T47D (cell line): ENCODE results near the gene KAT6B.
"Not testable (repeated sequence)": the region's sequence is repeated elsewhere in the genome, so short reads cannot be mapped to it uniquely, and the experiment has no call there.

Experiments
- DNase-seq, 2 experiments: peaks; one replicate each; pipeline versions ENCODE4 v3.0.0 to v3.0.0-alpha.2; 2011 to 2012; ENCODE audit warnings: low read depth in 1 of 2, low spot score in 1 of 2
- JUND ChIP-seq: IDR thresholded peaks from 2 replicates; pipeline ENCODE4 v1.6.1; 2012; ENCODE audit warnings: low read depth
- in situ Hi-C: cut with HindIII; loops from 2 replicates; pipeline ENCODE4 v1.10.0; 2016; ENCODE audit warnings: low sequenced_read_pairs, low pct_unique_long_range_greater_than_20kb

The KAT6B gene

GRCh38 chr10:74906611-74907198, 80.3 kb downstream of the KAT6B start:
- no peak for TF ChIP-seq JUND
- DNase-seq, result no peak
- in situ Hi-C loops, result no loop called here

- in situ Hi-C loops, result no loop called here
- no peak for TF ChIP-seq JUND
- DNase-seq, result no peak
Observed at GRCh38 chr10:74909670-74910069, 83.3 kb downstream of the KAT6B start.

GRCh38 chr10:74910241-74910975, 84.0 kb downstream of the KAT6B start:
- in situ Hi-C loops, result no loop called here
- TF ChIP-seq JUND, result no peak
- no peak for DNase-seq

GRCh38 chr10:74910976-74911350, 84.6 kb downstream of the KAT6B start:
- TF ChIP-seq JUND, result no peak
- in situ Hi-C loops, result no loop called here
- no peak for DNase-seq

GRCh38 chr10:74912182-74912581, 85.8 kb downstream of the KAT6B start:
- in situ Hi-C loops, result no loop called here
- no peak for DNase-seq
- no peak for TF ChIP-seq JUND

GRCh38 chr10:74912682-74913081, 86.3 kb downstream of the KAT6B start:
- TF ChIP-seq JUND, result no peak
- no peak for DNase-seq
- in situ Hi-C loops, result no loop called here

GRCh38 chr10:74913377-74913979, 87.1 kb downstream of the KAT6B start:
- no peak for TF ChIP-seq JUND
- in situ Hi-C loops, result no loop called here
- no peak for DNase-seq

- no peak for DNase-seq
- in situ Hi-C loops, result no loop called here
- TF ChIP-seq JUND, result no peak
Observed at GRCh38 chr10:74916283-74916682, 89.9 kb downstream of the KAT6B start.

- no peak for DNase-seq
- in situ Hi-C loops, result no loop called here
- no peak for TF ChIP-seq JUND
Observed at GRCh38 chr10:74917481-74918077, 91.2 kb downstream of the KAT6B start.

GRCh38 chr10:74919671-74920070, 93.3 kb downstream of the KAT6B start:
- in situ Hi-C loops, result no loop called here
- no peak for TF ChIP-seq JUND
- no peak for DNase-seq

GRCh38 chr10:74921070-74921469, 94.7 kb downstream of the KAT6B start:
- in situ Hi-C loops, DNase-seq: not testable (repeated sequence)

- DNase-seq, result no peak
- in situ Hi-C loops, result no loop called here
- TF ChIP-seq JUND, result no peak
Observed at GRCh38 chr10:74921744-74922143, 95.3 kb downstream of the KAT6B start.

GRCh38 chr10:74922921-74923320, 96.5 kb downstream of the KAT6B start:
- no peak for DNase-seq
- in situ Hi-C loops, result no loop called here
- no peak for TF ChIP-seq JUND
